Neural progenitor cell (in vitro differentiated cells): ENCODE results near the gene EXOSC1. TPM values are rescaled to one million over a fixed set of nuclear protein-coding genes. Genes with fewer than 3 reads are reported as not detected.

Experiments used
- DNase-seq: peaks from one replicate; pipeline ENCODE4 v3.0.0-alpha.2; 2016; ENCODE audit warnings: low spot score
- H2AFZ ChIP-seq: fragments of 200-600 bp; sonication (generic); replicated peaks from 2 replicates; pipeline ENCODE4 v1.6.1; 2016; ENCODE audit warnings: antibody characterized with exemption
- H3F3A ChIP-seq: fragments of 200-600 bp; sonication (generic); 2 replicates; pipeline ENCODE4 v1.6.1; 2016; ENCODE audit warnings: antibody characterized with exemption, low read depth
- H3K27ac ChIP-seq: fragments of 200-600 bp; sonication (generic); 2 replicates; pipeline ENCODE4 v1.5.1; 2016; ENCODE audit warnings: mild to moderate bottlenecking
- H3K27me3 ChIP-seq: fragments of 200-600 bp; sonication (generic); 2 replicates; pipeline ENCODE4 v1.6.1; 2016; ENCODE audit warnings: mild to moderate bottlenecking, moderate library complexity
- H3K36me3 ChIP-seq: fragments of 200-600 bp; sonication (generic); 2 replicates; pipeline ENCODE4 v1.5.1; 2016
- H3K4me1 ChIP-seq: fragments of 200-600 bp; sonication (generic); 2 replicates; pipeline ENCODE4 v1.6.1; 2016; ENCODE audit warnings: mixed run types
- H3K4me2 ChIP-seq: fragments of 200-600 bp; sonication (generic); 2 replicates; pipeline ENCODE4 v1.6.1; 2016
- H3K4me3 ChIP-seq: fragments of 200-600 bp; sonication (generic); 2 replicates; pipeline ENCODE4 v1.5.1; 2016
- H3K79me2 ChIP-seq: fragments of 200-600 bp; sonication (generic); 2 replicates; pipeline ENCODE4 v1.6.1; 2016; ENCODE audit warnings: low read depth
- H3K9ac ChIP-seq: fragments of 200-600 bp; sonication (generic); 2 replicates; pipeline ENCODE4 v1.6.1; 2016
- H3K9me3 ChIP-seq: fragments of 200-600 bp; sonication (generic); 2 replicates; pipeline ENCODE4 v1.5.1; 2016; ENCODE audit warnings: low read depth
- H4K20me1 ChIP-seq: fragments of 200-600 bp; sonication (generic); 2 replicates; pipeline ENCODE4 v1.6.1; 2016; ENCODE audit warnings: low read depth
- H3K27ac Mint-ChIP-seq: 3 replicates; pipeline ENCODE4 v1.8.0; 2021; ENCODE audit warnings: mixed read lengths
- H3K27me3 Mint-ChIP-seq: 2 replicates; pipeline ENCODE4 v1.8.0; 2022; ENCODE audit warnings: low read depth, mild to moderate bottlenecking, inconsistent platforms, moderate library complexity, mixed read lengths; ENCODE audit not compliant: insufficient read depth
- H3K36me3 Mint-ChIP-seq: 3 replicates; pipeline ENCODE4 v1.8.0; 2021; ENCODE audit warnings: mixed read lengths
- H3K4me1 Mint-ChIP-seq: 3 replicates; pipeline ENCODE4 v1.8.0; 2021; ENCODE audit warnings: mixed read lengths
- H3K4me3 Mint-ChIP-seq: 3 replicates; pipeline ENCODE4 v1.8.0; 2021; ENCODE audit warnings: mild to moderate bottlenecking, moderate library complexity, mixed read lengths
- H3K9me3 Mint-ChIP-seq: 3 replicates; pipeline ENCODE4 v1.8.0; 2020; ENCODE audit warnings: mixed read lengths
- CTCF ChIP-seq: fragments of 200-600 bp; sonication (generic); IDR thresholded peaks from 2 replicates; pipeline ENCODE4 v1.5.1; 2017; ENCODE audit warnings: antibody characterized with exemption, mild to moderate bottlenecking
- EZH2 ChIP-seq: fragments of 200-600 bp; sonication (generic); IDR thresholded peaks from 2 replicates; pipeline ENCODE4 v1.6.1; 2017; ENCODE audit warnings: antibody characterized with exemption, mild to moderate bottlenecking, moderate library complexity
- EZH2phosphoT487 ChIP-seq: fragments of 200-600 bp; sonication (generic); IDR thresholded peaks from 2 replicates; pipeline ENCODE4 v1.6.1; 2017; ENCODE audit warnings: antibody characterized with exemption
- total RNA-seq: library from RNA; depleted of rRNA; stranded (reverse); fragments of >200 nt; gene quantifications from 2 replicates; pipeline ENCODE4 v1.2.3, GENCODE V29; 2015; ENCODE audit warnings: low replicate concordance

Gene EXOSC1
- total RNA-seq, 1 donor from 2014 or later: 72.6 TPM

DNA sequence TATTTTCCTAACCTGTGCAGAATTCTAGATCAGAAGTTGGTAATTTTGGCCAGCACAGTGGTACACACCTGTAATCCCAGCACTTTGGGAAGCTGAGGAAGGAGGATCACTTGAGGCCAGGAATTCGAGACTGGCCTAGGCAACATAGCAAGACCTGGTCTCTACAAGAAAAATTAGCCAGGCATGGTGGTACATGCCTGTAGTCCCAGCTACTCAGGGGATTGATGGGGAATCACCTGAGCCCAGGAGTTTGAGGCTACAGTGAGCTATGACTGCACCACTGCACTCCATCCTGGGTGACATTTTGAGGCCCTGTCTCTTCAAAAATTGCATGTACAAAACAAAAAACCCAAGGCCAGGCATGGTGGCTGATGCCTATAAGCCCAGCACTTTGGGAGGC is 11.2 kb downstream of the EXOSC1 start:
- Histone ChIP-seq H3K9me3 (no peaks in the 10 kb centered on the region), H4K20me1 (peaks cover 42% of the 10 kb centered on the region), H3K9ac (no peak overlapping the region), H3K4me2 (no peak overlapping the region), H3K4me1 (peaks cover 2% of the 10 kb centered on the region), H3K36me3 (peaks cover 12% of the 10 kb centered on the region), H3K79me2 (peaks cover 21% of the 10 kb centered on the region), H3F3A (peaks cover 49% of the 10 kb centered on the region), H3K27ac (peak overlapping the region; percentile 88), H3K4me3 (no peak overlapping the region), H2AFZ (no peak overlapping the region), H3K27me3 (no peaks in the 10 kb centered on the region)
- Mint-ChIP-seq H3K27ac (no peak overlapping the region), H3K27me3 (no peaks in the 10 kb centered on the region), H3K4me1 (peaks cover under 1% of the 10 kb centered on the region), H3K36me3 (peaks cover 28% of the 10 kb centered on the region), H3K4me3 (no peak overlapping the region), H3K9me3 (no peaks in the 10 kb centered on the region)
- no peak for TF ChIP-seq EZH2phosphoT487
- TF ChIP-seq EZH2: no peak
- TF ChIP-seq CTCF: no peak
- DNase-seq: no peak

GRCh38 chr10:97434055-97434454 is 11.8 kb downstream of the EXOSC1 start:
- H3K27ac Mint-ChIP-seq: no peak overlapping the region
- TF ChIP-seq CTCF: no peak
- no peak for TF ChIP-seq EZH2
- no peak for TF ChIP-seq EZH2phosphoT487
- no peak overlapping the region for H3K4me3 Mint-ChIP-seq
- no peaks in the 10 kb centered on the region for H3K9me3 Mint-ChIP-seq
- H2AFZ ChIP-seq: no peak overlapping the region
- H4K20me1 ChIP-seq: peaks cover 47% of the 10 kb centered on the region
- no peaks in the 10 kb centered on the region for H3K9me3 ChIP-seq
- peak overlapping the region; percentile 88 for H3K27ac ChIP-seq
- H3K27me3 Mint-ChIP-seq: no peaks in the 10 kb centered on the region
- H3F3A ChIP-seq: peaks cover 54% of the 10 kb centered on the region
- H3K4me2 ChIP-seq: no peak overlapping the region
- H3K4me1 ChIP-seq: peaks cover 6% of the 10 kb centered on the region
- peaks cover 26% of the 10 kb centered on the region for H3K79me2 ChIP-seq
- no peak overlapping the region for H3K9ac ChIP-seq
- peaks cover 17% of the 10 kb centered on the region for H3K36me3 ChIP-seq
- H3K4me3 ChIP-seq: no peak overlapping the region
- DNase-seq: no peak
- no peaks in the 10 kb centered on the region for H3K27me3 ChIP-seq
- peaks cover 5% of the 10 kb centered on the region for H3K4me1 Mint-ChIP-seq
- peaks cover 29% of the 10 kb centered on the region for H3K36me3 Mint-ChIP-seq

GRCh38 chr10:97428572-97428981 is 17.2 kb downstream of the EXOSC1 start:
- Histone ChIP-seq H3K9me3 (no peaks in the 10 kb centered on the region), H3K4me1 (peaks cover 19% of the 10 kb centered on the region), H3K4me3 (peak overlapping the region; percentile 94), H3K36me3 (peaks cover 17% of the 10 kb centered on the region), H3K27ac (peak overlapping the region; percentile 77), H3K27me3 (no peaks in the 10 kb centered on the region), H3K79me2 (peaks cover 56% of the 10 kb centered on the region), H3K9ac (peak overlapping the region; percentile 89), H3K4me2 (peak overlapping the region; percentile 96), H3F3A (peaks cover 74% of the 10 kb centered on the region), H2AFZ (no peak overlapping the region), H4K20me1 (peaks cover 57% of the 10 kb centered on the region)
- peaks cover 38% of the 10 kb centered on the region for H3K36me3 Mint-ChIP-seq
- H3K4me3 Mint-ChIP-seq: peak overlapping the region; percentile 96
- peak; percentile 48 for DNase-seq
- TF ChIP-seq EZH2 (no peak), CTCF (no peak), EZH2phosphoT487 (no peak)
- H3K27me3 Mint-ChIP-seq: peaks cover 2% of the 10 kb centered on the region
- H3K4me1 Mint-ChIP-seq: peaks cover 27% of the 10 kb centered on the region
- peak overlapping the region; percentile 27 for H3K27ac Mint-ChIP-seq
- H3K9me3 Mint-ChIP-seq: no peaks in the 10 kb centered on the region
